CD4-positive, alpha-beta T cell treated with Interleukin-21 for 1 hour (primary cell): ENCODE results near the gene CAPS2.

Source experiments
- DNase-seq: peaks from one replicate; pipeline ENCODE4 v3.0.0-alpha.2; 2020

CAPS2 gene

GRCh38 chr12:75329918-75330826, at the start of gene CAPS2:
CAPS2 (minus strand) TSS chr12:75330324; CDS start chr12:75326498, 3,826 bp downstream.
- DNase-seq: peak; percentile 70

GRCh38 chr12:75378354-75378753, 48.2 kb upstream of the CAPS2 start:
- DNase-seq: no peak

GRCh38 chr12:75374971-75375370, 44.8 kb upstream of the CAPS2 start:
- no peak for DNase-seq

- no peak for DNase-seq
Observed at GRCh38 chr12:75366629-75367028, 36.5 kb upstream of the CAPS2 start.

GRCh38 chr12:75364919-75365318, 34.8 kb upstream of the CAPS2 start:
- DNase-seq: no peak

- no peak for DNase-seq
Observed at GRCh38 chr12:75361408-75361807, 31.3 kb upstream of the CAPS2 start.

- DNase-seq: peak; percentile 4
Observed at GRCh38 chr12:75360920-75361319, 30.8 kb upstream of the CAPS2 start.

- no peak for DNase-seq
Observed at GRCh38 chr12:75354011-75354410, 23.9 kb upstream of the CAPS2 start.

- DNase-seq: no peak
Observed at GRCh38 chr12:75350413-75350812, 20.3 kb upstream of the CAPS2 start.

GRCh38 chr12:75349946-75350345, 19.8 kb upstream of the CAPS2 start:
- no peak for DNase-seq

GRCh38 chr12:75346215-75346614, 16.1 kb upstream of the CAPS2 start:
- DNase-seq: peak; percentile 19

- no peak for DNase-seq
Observed at GRCh38 chr12:75345531-75345930, 15.4 kb upstream of the CAPS2 start.

- no peak for DNase-seq
Observed at GRCh38 chr12:75341873-75342272, 11.7 kb upstream of the CAPS2 start.

GRCh38 chr12:75337905-75338304, 7.8 kb upstream of the CAPS2 start:
- DNase-seq: no peak

- DNase-seq: peak; percentile 84
Observed at GRCh38 chr12:75334384-75335030, 4.4 kb upstream of the CAPS2 start, which contains the start of gene GLIPR1L1. GLIPR1L1 (plus strand) TSS chr12:75334670; CDS start chr12:75334729, 59 bp downstream.

GRCh38 chr12:75327642-75328041, 2.5 kb downstream of the CAPS2 start:
- no peak for DNase-seq

- DNase-seq: no peak
Observed at GRCh38 chr12:75323663-75324062, 6.5 kb downstream of the CAPS2 start.

- no peak for DNase-seq
Observed at GRCh38 chr12:75322464-75322863, 7.7 kb downstream of the CAPS2 start.

- no peak for DNase-seq
Observed at GRCh38 chr12:75317784-75318183, 12.3 kb downstream of the CAPS2 start.

GRCh38 chr12:75315518-75315917, 14.6 kb downstream of the CAPS2 start:
- no peak for DNase-seq

GRCh38 chr12:75311369-75311768, 18.8 kb downstream of the CAPS2 start:
- no peak for DNase-seq

- DNase-seq: no peak
Observed at GRCh38 chr12:75308279-75308678, 21.8 kb downstream of the CAPS2 start.

- no peak for DNase-seq
Observed at GRCh38 chr12:75305412-75306332, 24.5 kb downstream of the CAPS2 start.
